WTC11 (cell line): ENCODE results near the gene P4HTM. TPM values are rescaled to one million over a fixed set of nuclear protein-coding genes. Genes with fewer than 3 reads are reported as not detected.

ENCODE experiments used
- ATAC-seq: fragments of 200-7000 bp; cut with Tn5 transposase; 2 replicates; pipeline ENCODE4 v1.10.0; 2021; ENCODE audit warnings: mild to moderate bottlenecking, moderate library complexity
- CTCF ChIA-PET: fragments of 300-600 bp; sonication (Branson Sonifier 250); formaldehyde crosslinking; loops from one replicate; lab custom pipeline; 2021; ENCODE audit warnings: antibody characterized with exemption; lab: Charles Lee
- POLR2A ChIA-PET: fragments of 350-600 bp; sonication (Branson Sonifier 250); formaldehyde crosslinking; loops from one replicate; lab custom pipeline; 2021; ENCODE audit warnings: antibody characterized with exemption; lab: Charles Lee
- DNase-seq: peaks from one replicate; pipeline ENCODE4 v3.0.0; 2021; ENCODE audit warnings: low spot score
- H3K27ac Mint-ChIP-seq: 2 replicates; pipeline ENCODE4 v1.8.0; 2021; ENCODE audit warnings: mixed read lengths
- H3K27me3 Mint-ChIP-seq: 2 replicates; pipeline ENCODE4 v1.8.0; 2021; ENCODE audit warnings: low read depth, mild to moderate bottlenecking, moderate library complexity, mixed read lengths
- H3K36me3 Mint-ChIP-seq: 2 replicates; pipeline ENCODE4 v1.8.0; 2021; ENCODE audit warnings: mixed read lengths
- H3K4me1 Mint-ChIP-seq: 2 replicates; pipeline ENCODE4 v1.8.0; 2022; ENCODE audit warnings: mixed read lengths
- H3K4me3 Mint-ChIP-seq: 2 replicates; pipeline ENCODE4 v1.8.0; 2021; ENCODE audit warnings: mild to moderate bottlenecking, moderate library complexity, mixed read lengths
- H3K9me3 Mint-ChIP-seq: 2 replicates; pipeline ENCODE4 v1.8.0; 2021; ENCODE audit warnings: mixed read lengths
- ARID4B ChIP-seq: sonication (generic); formaldehyde crosslinking; IDR thresholded peaks from 2 replicates; pipeline ENCODE4 v1.8.0; 2023; ENCODE audit warnings: missing genetic modification reagents, mild to moderate bottlenecking, borderline replicate concordance
- CDX4 ChIP-seq: fragments of 250-450 bp; sonication (Bioruptor Pico); IDR thresholded peaks from 2 replicates; pipeline ENCODE4 v1.9.0; 2021; ENCODE audit warnings: moderate library complexity, mild to moderate bottlenecking, inconsistent platforms, borderline replicate concordance
- MAX ChIP-seq: sonication (generic); formaldehyde crosslinking; IDR thresholded peaks from 2 replicates; pipeline ENCODE4 v1.8.0; 2022; ENCODE audit warnings: mild to moderate bottlenecking, missing genetic modification reagents
- NFATC4 ChIP-seq: fragments of 250-450 bp; sonication (Bioruptor Pico); IDR thresholded peaks from 2 replicates; pipeline ENCODE4 v1.9.0; 2021; ENCODE audit warnings: mild to moderate bottlenecking
- NFE2L1 ChIP-seq: sonication (generic); formaldehyde crosslinking; IDR thresholded peaks from 2 replicates; pipeline ENCODE4 v1.8.1; 2023; ENCODE audit warnings: missing genetic modification reagents
- NFYB ChIP-seq: sonication (generic); formaldehyde crosslinking; conservative IDR thresholded peaks from 2 replicates; pipeline ENCODE4 v1.8.0; 2022; ENCODE audit warnings: low read depth, missing genetic modification reagents
- NR2C2 ChIP-seq: sonication (generic); formaldehyde crosslinking; IDR thresholded peaks from 2 replicates; pipeline ENCODE4 v1.8.0; 2022; ENCODE audit warnings: mild to moderate bottlenecking, missing genetic modification reagents
- RORB ChIP-seq: fragments of 250-450 bp; sonication (Bioruptor Pico); IDR thresholded peaks from 2 replicates; pipeline ENCODE4 v1.9.0; 2021; ENCODE audit warnings: mild to moderate bottlenecking
- TEAD1 ChIP-seq: sonication (generic); formaldehyde crosslinking; IDR thresholded peaks from 2 replicates; pipeline ENCODE4 v1.8.0; 2022; ENCODE audit warnings: mild to moderate bottlenecking, missing genetic modification reagents
- TEAD4 ChIP-seq: sonication (generic); formaldehyde crosslinking; IDR thresholded peaks from 2 replicates; pipeline ENCODE4 v1.8.0; 2022; ENCODE audit warnings: mild to moderate bottlenecking, missing genetic modification reagents
- ZMAT4 ChIP-seq: fragments of 250-450 bp; sonication (Bioruptor Pico); IDR thresholded peaks from 2 replicates; pipeline ENCODE4 v1.9.0; 2021; ENCODE audit warnings: mild to moderate bottlenecking
- ZNF425 ChIP-seq: fragments of 250-450 bp; sonication (Bioruptor Pico); conservative IDR thresholded peaks from 2 replicates; pipeline ENCODE4 v1.9.0; 2021; ENCODE audit warnings: mild to moderate bottlenecking
- total RNA-seq: library from RNA; stranded (reverse); gene quantifications from 3 replicates; pipeline ENCODE4 v1.2.3, GENCODE V29; 2021

Gene P4HTM
- total RNA-seq, 1 experiment from 2014 or later = 21.9 TPM

GRCh38 chr3:48985831-48986376 is 4.1 kb upstream of the P4HTM start (continued):
- TF ChIP-seq ZNF425 = no peak
- TF ChIP-seq RORB (CRISPR knock-in tag) = no peak
- no peak for TF ChIP-seq ZMAT4 (CRISPR knock-in tag)
- TF ChIP-seq NFATC4 (CRISPR knock-in tag) = no peak

GRCh38 chr3:48989126-48989795 is 780 bp upstream of the P4HTM start:
- Mint-ChIP-seq H3K4me1 (peaks cover 23% of the 10 kb centered on the region), H3K27me3 (no peaks in the 10 kb centered on the region), H3K4me3 (peak overlapping the region; percentile 89), H3K27ac (peak overlapping the region; percentile 92), H3K36me3 (no peaks in the 10 kb centered on the region; the same call in 1 of the 2 replicates), H3K9me3 (no peaks in the 10 kb centered on the region)
- POLR2A ChIA-PET = interaction anchor here (0.5 to 4.5 kb wide), 8 partner anchors 18 to 150 kb away, joined by 3 to 61 read pairs (median 4); partner anchors contain the start of genes DALRD3, NDUFAF3, QRICH1 and WDR6
- ATAC-seq (peak; percentile 10), DNase-seq (no peak)
- TF ChIP-seq ARID4B (CRISPR knock-in tag) (peak; percentile 45; the same call in 1 of the 2 replicates), TEAD4 (CRISPR knock-in tag) (0 out of 2 replicates have a peak, but pooled peaks have one; percentile 18), NFE2L1 (0 out of 2 replicates have a peak, but pooled peaks have one; percentile 44), TEAD1 (CRISPR knock-in tag) (peak; percentile 70), CDX4 (CRISPR knock-in tag) (no peak), NFYB (CRISPR knock-in tag) (0 out of 2 replicates have a peak, but pooled peaks have one; percentile 5), MAX (CRISPR knock-in tag) (peak; percentile 69; the same call in 1 of the 2 replicates), NR2C2 (CRISPR knock-in tag) (no peak)
- CTCF ChIA-PET = interaction anchor here (0.6 to 7.6 kb wide), 10 partner anchors 9 to 303 kb away, joined by 3 to 107 read pairs (median 4); partner anchors contain the start of genes DALRD3, NCKIPSD, NDUFAF3 and QRICH1
